Eye (tissue), 1 donor: ENCODE measurements around the gene METTL21C.

ENCODE experiments used
- DNase-seq: peaks from one replicate; pipeline ENCODE4 v3.0.0-alpha.2; 2015

METTL21C gene

DNA sequence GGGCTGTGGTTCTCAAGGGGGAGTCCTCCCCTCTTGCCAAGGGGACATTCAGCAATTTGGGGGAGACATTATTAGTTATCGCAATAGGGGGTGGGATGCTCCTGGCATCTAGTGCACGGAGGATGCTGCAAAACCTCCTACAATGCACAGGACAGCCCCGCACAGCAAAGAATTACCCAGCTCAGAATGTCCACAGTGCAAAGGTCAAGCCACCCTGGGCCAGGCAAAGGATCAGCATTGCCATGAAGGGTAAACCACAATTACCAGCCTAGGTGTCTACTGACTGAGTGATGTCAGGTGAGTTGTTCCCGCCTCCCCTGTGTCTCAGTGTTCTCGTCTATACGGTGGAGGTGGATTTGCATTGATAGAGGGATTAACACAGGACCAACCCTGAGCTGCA lies 2.4 kb upstream of the METTL21C start:
- no peak for DNase-seq

DNA sequence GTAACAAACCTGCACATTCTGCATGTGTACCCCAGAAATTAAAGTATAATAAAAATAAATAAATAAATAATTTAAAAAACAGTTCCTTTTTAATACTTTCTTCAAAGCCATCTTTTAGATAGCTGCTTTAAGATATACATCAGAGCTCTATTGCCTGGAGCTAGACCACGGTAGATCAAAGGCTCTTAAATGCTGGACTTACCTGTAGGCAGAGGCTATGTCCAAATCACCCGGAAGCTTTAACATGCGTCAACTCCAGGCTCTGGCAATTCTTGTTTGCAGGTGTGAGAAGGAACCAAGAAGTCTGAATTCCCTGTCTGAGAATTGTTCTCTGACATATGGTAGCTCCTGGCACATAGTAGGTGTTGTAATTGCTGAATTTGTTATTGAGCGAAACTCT lies 1.6 kb upstream of the METTL21C start:
- no peak for DNase-seq

DNA sequence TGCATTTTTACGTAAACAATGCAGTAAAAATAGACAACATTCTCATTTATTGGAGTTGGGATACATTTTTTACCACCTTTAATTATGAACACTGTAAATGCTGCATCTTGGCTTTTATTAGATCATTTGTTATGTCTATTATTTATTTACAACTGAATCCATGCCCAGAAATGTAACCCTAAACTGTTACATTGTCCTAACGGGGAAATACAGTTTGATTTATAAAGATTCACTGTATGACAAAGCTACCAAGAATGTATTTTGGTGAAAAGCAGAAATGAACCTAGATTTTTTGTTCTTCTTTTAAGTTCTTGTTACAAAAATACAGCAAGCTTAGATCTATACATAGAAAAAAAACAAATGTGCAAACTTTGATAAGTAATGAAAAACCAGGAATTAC lies 1.1 kb downstream of the METTL21C start:
- DNase-seq, result no peak

DNA sequence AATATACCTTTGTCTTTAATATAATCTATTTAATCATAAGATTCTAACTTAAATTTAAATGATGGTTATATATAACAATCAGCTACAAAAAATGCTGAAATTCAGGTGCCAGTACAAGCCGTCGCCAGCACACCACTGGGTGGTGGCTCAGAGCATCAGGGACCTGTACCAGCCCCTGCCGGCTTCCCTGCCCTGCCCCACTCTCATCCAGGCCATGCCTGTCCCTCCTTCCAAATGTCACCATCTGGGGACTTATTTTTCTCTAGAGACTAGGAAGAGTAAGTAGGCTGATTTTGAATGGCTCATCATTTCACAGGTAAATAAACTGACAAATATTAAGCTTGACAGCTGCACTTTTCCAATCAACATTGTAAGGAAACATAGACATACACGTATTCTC lies 1.6 kb downstream of the METTL21C start:
- DNase-seq, result no peak

DNA sequence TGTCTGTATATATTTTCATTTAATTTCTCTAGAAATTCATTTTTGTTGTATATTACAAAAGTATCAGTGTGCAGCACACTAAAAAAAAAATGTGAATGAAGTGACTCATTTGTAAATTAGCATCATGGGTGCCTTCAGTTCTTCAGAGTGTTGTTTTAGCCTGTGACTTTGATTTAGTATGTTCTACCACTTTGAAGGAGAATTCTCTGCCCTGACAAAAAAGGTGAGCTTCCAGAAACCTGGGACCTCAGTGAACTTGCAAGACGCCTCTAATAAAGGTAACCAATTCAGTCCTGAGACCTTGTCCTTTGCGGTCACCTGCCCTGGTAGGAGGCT lies 2.4 kb downstream of the METTL21C start:
- DNase-seq, result no peak

DNA sequence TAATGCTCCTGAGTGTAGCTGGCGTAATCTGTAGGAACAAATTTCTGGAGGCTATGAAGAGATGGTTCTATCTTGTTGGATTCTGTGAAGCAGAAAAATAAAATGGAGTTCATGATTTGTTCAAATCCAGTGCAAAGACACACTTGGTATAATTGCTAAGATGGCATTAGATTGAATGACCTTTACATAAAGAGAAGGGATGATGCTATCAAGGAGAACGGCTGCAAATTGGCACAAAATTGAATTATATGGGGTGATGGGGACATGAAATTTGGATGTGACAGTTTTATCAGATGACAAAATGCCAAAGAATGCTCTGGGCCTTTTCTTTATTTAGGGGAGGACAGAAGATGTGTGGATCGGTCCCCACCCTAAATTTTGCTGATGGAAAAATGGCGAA lies 4.0 kb downstream of the METTL21C start:
- no peak for DNase-seq

DNA sequence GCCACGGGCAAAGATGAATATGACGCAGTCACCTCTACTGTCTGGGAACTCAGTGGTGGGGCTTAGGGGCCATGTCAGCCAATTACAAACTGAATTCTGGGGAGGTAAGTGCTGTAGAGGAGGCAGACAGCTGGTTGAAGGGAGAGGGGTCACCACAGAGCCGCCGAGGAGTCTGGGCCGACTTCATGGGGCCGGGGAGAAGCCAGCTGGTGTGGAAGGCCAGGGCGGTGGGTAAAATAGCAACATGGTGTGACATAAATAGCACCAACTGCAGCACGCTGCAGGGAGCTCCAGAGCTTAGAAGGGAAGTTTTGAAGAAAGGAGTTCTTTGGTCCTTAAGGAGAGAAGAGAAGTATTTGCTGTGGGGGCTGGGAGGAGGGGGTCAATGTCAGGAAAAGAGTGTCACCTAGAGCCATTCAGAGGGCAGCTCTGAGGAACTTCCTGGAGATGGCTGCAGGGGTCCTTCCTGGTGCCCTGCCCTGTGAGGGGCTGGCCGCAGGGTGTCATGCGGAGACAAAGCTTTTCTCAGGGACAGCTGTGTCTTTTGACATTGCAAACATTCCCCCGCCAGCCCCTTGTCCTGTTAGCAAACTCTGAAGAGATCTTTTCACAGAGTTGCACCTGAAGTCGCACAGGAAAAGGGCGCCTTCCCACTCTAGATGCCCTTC lies 6.4 kb downstream of the METTL21C start:
- no peak for DNase-seq

DNA sequence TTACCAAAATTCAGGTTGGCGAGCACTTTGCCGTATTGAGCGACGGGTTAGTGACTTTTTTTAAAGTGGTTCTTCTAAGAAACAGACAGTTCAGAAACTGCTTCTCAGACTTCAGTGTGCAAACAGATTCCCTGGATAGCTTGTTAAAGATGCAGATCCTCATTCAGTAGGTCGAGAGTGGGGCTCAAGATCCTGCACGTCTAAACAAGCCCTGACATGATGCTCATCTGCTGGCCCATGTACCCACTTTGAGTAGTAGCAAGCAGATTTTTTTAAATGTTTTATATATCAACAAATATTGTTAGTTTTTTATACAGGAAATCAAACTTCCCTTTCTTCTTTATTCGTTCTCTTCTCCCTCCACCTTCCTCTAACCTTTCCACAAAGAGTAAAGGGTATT lies 7.3 kb downstream of the METTL21C start:
- DNase-seq, result no peak

DNA sequence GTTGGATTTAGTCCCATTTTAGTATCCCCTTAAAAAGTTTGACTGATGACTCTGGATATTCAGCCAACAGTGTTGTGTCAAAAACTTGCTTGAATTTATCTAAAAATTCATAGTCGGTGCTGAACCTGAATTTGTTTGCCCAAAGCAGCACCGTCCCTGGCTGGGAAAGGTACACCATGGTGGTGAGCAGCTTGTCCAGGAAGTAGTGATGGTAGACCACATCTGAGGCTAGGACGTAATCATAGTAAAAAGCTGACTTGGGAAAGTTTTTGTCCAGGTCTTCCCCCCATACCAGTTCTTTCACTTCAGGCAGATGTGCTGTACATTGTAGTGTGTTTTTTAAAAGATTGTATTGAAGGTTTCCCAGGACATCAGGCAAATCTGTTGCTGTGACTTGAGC lies 8.8 kb downstream of the METTL21C start:
- DNase-seq, result no peak

DNA sequence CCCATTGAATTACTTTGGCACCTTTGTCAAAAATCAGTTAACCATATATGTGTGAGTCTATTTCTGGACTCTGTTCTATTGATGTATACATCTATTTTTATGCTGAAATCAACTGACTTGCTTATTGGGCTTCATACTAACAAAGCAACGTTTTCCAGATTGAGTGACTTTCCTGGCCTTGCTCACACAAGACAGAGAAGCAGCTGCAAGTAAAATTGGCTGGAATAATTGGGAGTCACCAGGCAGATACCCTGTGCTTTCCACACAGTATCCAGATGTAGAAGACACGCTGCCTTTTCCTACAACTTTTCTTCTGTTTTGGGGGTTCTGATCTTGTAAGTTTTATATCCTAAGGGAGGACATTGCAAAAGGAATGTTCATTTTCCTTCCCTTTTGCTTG lies 11.2 kb downstream of the METTL21C start:
- no peak for DNase-seq

DNA sequence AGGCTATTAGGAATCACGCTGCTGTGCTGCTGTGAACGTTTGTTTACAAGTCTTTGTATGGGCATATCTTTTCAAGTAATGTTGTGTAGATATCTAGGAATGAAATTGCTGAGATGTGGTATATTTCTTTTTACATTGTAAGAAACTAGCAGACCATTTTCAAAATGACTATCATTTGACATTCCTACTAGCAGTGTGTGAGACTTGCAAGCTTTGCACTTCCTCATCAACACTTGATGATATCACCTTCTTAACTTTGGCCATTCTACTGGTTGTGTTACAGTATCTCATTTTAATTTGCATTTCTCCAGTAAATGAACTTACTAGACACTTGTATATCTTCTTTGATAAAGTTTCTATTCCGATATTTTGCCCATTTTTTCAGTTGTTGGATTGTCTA lies 12.1 kb downstream of the METTL21C start:
- no peak for DNase-seq

DNA sequence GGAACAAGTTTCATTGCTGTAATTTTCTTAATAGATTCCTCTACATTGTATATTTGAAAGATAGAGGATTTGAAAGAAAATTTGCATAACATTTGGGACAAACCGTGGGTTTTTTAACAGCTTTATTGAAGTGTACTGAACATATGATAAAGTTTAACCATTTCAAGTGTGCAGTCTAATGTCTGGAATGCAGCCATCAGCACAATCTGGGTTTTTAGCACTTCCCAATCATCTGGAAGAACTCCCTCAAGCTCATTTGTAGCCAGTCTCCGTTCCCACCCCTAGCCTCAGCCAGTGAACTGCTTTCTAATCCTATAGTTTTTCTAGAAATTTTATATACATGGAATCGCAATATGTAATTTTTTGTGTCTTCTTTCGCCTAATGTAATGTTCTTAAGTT lies 12.6 kb downstream of the METTL21C start:
- no peak for DNase-seq

DNA sequence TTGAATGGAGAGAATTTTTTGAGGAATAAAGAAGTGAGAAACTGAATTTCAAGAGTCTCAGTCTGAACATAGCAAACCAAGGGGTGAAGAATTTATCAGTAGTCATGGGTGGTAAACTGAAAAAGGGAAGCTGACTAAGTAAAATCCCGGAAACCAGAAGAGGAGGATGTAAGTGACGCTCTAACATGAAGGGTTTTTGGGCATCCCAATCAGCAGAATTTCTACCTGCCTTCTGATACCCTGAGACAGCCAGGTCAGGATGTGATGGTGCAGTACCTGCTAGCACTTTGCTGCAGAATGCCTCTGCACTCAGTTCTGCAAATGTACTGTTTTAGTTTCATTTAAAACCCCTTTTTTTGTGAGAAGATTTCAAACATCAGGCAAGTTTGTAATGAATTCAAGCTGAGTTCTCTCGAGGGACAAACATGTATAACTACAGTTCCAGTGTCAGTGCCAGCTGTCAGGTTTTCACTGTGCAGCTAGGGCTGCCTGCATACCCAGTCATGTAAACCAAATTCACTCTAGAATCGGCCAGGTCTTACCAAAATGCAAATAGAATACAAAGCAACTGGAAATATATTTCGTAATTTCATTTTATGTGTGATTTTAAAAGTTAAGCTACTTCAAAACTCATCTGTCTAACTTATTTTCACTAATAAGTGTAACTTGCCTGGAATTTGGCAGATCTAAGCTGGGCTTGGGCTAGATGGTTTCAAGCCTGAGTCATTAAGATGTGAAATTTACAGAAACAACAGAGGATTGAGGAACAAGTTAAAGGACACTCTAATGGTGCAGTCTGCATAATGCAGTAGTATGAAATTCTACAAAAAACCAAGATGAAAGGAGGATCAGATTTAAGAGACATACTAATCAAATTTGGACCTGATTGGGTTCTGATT lies 13.8 kb downstream of the METTL21C start:
- no peak for DNase-seq

DNA sequence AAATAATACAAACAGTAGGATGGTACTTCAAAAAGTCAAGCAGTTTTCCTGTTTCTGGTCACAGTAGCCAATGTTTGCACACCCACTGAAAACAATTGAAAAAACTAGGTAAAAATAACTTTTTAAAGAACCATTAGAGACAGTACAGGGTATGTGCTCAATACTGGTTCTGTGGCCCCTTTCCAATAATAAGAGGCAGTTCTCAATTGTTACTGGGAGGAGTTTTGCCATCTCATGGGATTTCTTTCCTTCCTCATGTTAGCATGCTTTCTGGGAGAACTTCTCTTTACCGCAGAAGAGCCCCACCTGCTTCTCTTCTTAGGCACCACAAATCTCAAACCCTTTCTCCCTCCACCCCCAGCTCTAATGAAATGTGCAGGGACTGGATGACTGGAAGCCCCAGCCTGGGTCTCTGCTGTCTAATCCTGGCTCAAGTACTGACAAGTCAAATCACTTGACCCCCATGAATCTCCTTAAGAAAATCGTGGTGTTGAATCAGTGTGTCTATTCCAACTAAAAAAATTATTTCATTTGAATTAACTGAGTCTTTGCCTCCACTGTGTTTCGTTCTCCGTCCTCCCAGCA lies 14.6 kb downstream of the METTL21C start:
- no peak for DNase-seq

DNA sequence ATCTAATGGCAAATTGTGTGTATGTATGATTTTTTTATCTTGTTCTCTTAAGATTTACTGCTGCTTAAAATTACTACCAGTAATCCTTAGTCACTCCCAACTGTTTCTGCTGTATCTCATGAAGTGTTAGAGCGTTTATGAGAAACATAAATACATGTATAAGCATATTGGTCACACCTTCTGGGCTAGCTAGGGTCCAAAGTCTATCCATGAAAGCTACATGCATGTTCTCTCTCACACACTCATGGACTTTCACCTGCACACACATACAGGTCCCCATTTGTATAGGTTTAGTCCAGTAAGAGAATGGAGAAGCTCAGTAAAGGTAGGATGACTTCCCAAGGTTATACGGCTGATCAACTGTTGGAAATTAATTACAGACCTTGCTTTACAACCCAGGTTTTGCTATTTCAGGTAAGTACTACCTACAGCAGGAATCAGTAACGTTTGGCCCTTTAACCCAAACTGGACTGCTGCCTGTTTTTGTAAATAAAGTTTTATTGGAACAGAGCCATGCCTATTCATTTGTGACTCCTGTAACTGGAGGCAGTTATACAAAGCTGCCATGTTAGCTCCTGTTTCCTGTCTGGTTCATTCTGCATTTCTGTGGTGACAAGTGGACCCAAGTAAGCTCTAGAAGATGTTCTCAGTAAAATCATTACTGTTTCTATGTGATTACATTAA lies 15.3 kb downstream of the METTL21C start:
- DNase-seq, result no peak

DNA sequence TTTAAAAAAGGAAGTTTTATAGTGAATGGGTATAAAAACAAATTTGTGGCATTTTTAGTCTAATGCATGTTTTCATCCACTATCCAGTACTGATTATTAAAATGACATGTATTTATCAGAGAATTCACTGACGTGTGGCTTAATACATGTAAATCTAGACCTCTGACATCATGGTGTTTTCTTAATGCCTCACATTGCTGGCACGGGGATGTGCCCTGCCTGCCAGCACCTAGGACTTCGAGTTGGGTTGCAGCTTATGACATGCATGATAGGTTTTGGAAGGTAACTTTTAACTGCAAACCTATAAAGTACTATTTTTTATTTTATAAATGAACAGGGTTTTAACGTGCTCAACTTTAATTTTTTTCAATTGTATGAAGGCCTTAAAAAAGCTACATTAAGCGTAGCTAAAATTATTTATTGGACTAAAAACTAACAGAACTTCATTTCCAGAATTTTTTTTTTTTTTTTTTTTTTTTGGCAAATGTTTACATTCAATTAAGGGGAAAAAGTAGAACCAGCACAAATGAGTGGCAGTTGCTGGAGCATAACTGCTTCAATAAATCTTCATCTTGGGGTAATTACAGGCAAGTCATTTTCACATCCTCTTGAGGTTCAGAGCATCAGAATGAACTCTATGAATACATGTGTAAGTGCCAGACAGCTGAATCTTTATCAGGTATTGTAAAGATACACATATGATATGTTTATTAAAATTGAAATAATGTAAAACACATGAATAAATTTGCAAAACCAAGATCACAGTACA lies 16.3 kb downstream of the METTL21C start:
- DNase-seq, result no peak

DNA sequence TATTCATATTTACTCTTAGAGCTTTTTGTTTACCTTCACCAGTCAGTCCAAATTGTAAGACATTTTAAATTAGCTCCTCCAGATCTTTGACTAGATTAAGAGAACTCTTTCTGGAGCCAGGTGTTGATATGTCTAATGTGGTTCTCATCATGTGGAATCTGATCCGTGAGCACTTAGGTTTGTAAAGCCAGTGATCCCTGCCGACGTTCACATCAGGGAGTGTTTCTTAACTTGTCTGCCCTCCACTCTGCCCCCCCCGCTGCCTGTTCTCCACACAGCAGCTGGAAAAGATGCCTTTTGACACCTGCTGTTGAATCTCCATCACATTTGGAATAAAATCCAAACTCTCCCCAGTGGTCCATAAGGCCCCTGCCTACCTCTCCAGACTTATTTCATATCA lies 17.7 kb downstream of the METTL21C start:
- DNase-seq, result no peak

DNA sequence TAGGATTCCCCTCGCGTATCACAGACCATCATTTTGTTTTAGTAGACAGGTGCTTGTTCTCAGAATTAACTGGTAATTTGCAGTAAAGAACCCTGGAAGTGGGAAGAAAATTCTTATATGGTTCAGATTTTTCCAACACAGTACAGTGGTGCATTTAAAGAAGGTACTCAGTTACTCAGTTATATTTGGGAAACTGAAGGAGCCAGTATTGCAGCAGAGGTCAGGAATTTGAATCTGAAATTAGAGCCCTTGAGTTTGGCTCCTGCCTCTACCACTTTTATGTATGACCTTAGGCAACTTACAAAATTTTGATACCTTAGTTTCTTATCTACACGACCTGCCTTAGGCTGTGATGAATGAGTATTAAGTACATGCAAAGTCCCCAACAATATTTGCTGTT lies 19.7 kb downstream of the METTL21C start:
- DNase-seq, result no peak

DNA sequence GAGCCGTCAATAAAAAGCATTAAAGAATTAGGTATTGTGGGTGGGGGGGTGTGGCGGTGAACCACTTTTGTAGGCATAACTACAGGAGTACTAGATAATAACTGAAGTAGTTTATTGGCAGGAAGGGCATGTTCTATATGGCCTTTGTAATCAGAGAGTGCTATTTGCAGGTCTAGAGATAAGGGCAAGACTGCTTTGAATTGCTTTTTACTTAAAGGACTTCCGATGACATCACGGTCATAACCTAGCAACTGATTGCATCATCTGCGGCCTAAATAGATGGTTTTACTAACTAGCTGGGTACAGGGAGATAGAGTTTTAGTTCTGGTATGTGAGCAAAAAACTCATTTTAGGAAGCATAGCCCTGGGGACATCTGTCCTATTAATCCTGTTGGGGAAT lies 24.7 kb downstream of the METTL21C start:
- DNase-seq, result no peak

DNA sequence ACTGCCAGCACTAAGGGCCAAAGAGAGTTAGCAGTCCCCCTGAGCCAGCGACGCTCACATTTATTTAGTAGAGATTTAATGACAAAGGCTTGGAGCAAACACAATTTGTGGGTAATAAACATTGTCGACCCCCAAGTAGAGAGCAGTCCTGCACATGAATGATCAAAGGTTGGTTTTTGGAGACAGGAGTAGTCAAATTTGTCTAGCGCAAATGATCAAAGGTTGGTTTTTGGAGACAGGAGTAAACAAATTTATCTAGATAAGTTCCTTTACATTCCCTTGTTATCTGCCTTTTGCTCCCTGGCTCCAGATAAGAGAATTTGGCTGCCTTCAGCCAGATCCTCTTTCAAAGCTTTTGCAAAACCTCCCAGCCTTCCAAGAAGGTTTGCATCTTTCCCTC lies 26.9 kb downstream of the METTL21C start:
- DNase-seq, result no peak

DNA sequence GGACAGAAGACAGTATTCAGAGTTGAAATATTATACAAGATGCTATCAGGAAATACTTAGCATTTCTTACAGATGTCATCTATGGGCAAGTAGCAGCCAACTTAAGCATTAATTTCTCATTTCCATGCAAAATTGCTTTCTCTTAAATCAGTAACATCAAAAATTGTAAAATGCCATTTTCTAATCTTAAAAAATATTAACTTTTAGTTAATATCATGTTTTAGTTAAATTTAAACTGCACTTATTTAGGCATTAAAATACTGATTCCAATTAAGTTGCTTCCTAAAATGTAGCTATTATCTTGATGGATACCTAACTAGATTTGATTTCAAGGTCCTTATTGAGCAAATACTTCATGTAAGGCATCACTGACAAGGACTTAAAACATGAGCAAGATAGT lies 27.8 kb downstream of the METTL21C start:
- no peak for DNase-seq

DNA sequence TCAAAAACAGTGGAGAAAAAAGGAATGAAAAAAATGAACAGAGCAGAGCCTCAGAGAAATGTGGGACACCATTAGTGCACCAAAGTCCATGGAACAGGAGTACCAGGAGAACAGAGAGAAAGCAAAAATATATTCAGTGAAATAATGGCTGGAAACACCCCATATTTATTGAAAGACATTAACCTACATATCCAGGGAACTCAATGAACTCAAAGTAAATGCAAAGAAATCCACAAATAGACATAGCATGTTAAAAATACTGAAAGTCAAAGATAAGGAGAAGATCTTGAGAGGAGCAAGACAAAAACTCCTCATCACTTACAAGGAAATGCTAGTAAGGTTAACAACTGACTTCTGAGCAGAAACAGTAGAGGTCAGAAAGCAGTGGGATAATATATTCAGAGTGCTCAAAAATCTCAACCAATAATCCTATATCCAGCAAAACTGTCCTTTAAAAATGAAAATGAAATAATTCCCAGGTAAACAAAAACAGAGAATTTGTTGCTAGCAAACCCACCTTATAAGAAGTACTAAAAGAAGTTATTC lies 35.6 kb downstream of the METTL21C start:
- no peak for DNase-seq

DNA sequence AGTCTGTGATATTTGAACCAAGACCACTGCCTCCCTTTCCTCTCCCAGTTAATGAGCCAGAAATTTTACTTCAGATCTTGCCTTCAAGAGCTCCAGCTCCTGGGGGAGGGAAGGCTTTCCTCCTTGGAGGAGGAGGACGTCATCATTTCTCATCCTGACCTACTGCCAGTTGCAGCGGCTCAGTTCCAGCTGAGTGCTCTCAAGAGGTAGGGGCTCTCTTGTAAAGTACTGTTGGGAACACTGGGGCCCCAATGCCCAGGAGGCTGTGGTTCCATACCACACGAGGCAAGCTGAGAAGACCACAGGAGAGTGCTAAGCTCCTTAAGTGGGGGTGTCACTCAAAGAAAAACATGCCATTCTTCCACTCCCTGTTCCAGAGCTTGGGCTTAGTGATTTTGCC lies 36.2 kb downstream of the METTL21C start:
- no peak for DNase-seq
